Stimulated activated CD4-positive, alpha-beta T cell treated with anti-CD3 and anti-CD28 coated beads, Interleukin-4, amount 100 ng/mL, for 1 hour (primary cell): ENCODE results near the gene TRPM1.

Source experiments
- DNase-seq: peaks from one replicate; pipeline ENCODE4 v3.0.0-alpha.2; 2020

The TRPM1 gene

GRCh38 chr15:31013863-31014607 lies 87.5 kb downstream of the TRPM1 start:
- no peak for DNase-seq

- no peak for DNase-seq
Observed at GRCh38 chr15:31012455-31012854, 89.1 kb downstream of the TRPM1 start.

- no peak for DNase-seq
Observed at GRCh38 chr15:31010036-31010435, 91.5 kb downstream of the TRPM1 start.

GRCh38 chr15:31005660-31006059 lies 95.9 kb downstream of the TRPM1 start:
- DNase-seq, result no peak

GRCh38 chr15:31004220-31004733 lies 97.2 kb downstream of the TRPM1 start:
- DNase-seq, result no peak

- no peak for DNase-seq
Observed at GRCh38 chr15:31001702-31002101, 99.8 kb downstream of the TRPM1 start.

GRCh38 chr15:30999729-31000128 lies 101.8 kb downstream of the TRPM1 start:
- DNase-seq, result no peak

GRCh38 chr15:30997270-30997669 lies 104.3 kb downstream of the TRPM1 start:
- no peak for DNase-seq

GRCh38 chr15:30992249-30992864 lies 109.2 kb downstream of the TRPM1 start:
- DNase-seq, result no peak

GRCh38 chr15:30991255-30992235 lies 110.0 kb downstream of the TRPM1 start, which contains the start of gene MTMR10:
MTMR10 (minus strand) TSS chr15:30991628; CDS start chr15:30991506, 122 bp downstream.
- DNase-seq, result peak; percentile 72

GRCh38 chr15:30990446-30991254 lies 110.9 kb downstream of the TRPM1 start:
- no peak for DNase-seq

GRCh38 chr15:30990036-30990435 lies 111.5 kb downstream of the TRPM1 start:
- DNase-seq, result no peak

- no peak for DNase-seq
Observed at GRCh38 chr15:30985081-30985531, 116.4 kb downstream of the TRPM1 start.

GRCh38 chr15:30984542-30984941 lies 117.0 kb downstream of the TRPM1 start:
- DNase-seq, result no peak

- DNase-seq, result no peak
Observed at GRCh38 chr15:30984118-30984517, 117.4 kb downstream of the TRPM1 start.

- DNase-seq, result no peak
Observed at GRCh38 chr15:30979457-30979856, 122.1 kb downstream of the TRPM1 start.

- DNase-seq, result no peak
Observed at GRCh38 chr15:30978328-30978727, 123.2 kb downstream of the TRPM1 start.

- no peak for DNase-seq
Observed at GRCh38 chr15:30974112-30974511, 127.4 kb downstream of the TRPM1 start.

GRCh38 chr15:30973379-30973778 lies 128.1 kb downstream of the TRPM1 start:
- no peak for DNase-seq

GRCh38 chr15:30969724-30970123 lies 131.8 kb downstream of the TRPM1 start:
- DNase-seq, result no peak

GRCh38 chr15:30963681-30964080 lies 137.8 kb downstream of the TRPM1 start:
- DNase-seq, result no peak

GRCh38 chr15:30962659-30963058 lies 138.9 kb downstream of the TRPM1 start:
- DNase-seq, result no peak
